ENCODE results near the gene BPIFB2.

DNA sequence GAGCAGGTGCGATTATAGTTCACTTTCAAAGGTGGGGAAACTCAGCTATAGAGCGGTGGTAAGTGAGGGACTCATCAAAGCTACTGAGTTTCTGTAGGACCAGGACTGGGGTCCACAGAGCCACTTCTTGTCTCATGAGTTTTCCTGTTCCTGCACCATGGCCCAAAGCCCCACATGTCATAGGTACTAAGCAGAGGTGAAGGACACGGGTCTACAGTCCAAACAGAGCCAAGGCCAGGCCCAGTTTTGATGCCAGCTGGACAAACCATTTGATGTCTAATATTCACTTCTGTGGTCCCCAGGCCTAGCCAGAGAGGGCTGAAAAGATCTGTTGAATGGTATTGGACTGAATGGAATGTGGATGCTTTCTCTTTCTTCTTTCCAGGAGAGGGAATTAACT, 34.9 kb downstream of the BPIFB2 start:
- no peak for TF ChIP-seq EP300 (IDR thresholded peaks at IDR 0.05)
- TF ChIP-seq, protein P1, sequence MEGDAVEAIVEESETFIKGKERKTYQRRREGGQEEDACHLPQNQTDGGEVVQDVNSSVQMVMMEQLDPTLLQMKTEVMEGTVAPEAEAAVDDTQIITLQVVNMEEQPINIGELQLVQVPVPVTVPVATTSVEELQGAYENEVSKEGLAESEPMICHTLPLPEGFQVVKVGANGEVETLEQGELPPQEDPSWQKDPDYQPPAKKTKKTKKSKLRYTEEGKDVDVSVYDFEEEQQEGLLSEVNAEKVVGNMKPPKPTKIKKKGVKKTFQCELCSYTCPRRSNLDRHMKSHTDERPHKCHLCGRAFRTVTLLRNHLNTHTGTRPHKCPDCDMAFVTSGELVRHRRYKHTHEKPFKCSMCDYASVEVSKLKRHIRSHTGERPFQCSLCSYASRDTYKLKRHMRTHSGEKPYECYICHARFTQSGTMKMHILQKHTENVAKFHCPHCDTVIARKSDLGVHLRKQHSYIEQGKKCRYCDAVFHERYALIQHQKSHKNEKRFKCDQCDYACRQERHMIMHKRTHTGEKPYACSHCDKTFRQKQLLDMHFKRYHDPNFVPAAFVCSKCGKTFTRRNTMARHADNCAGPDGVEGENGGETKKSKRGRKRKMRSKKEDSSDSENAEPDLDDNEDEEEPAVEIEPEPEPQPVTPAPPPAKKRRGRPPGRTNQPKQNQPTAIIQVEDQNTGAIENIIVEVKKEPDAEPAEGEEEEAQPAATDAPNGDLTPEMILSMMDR (IDR thresholded peaks at IDR 0.05) = no peak
- no peak for TF ChIP-seq POLR2A (IDR thresholded peaks at IDR 0.05)
